Vagina (tissue), 2 donors: ENCODE measurements around the gene CRYGC. TPM values are rescaled to one million over a fixed set of nuclear protein-coding genes. Genes with fewer than 3 reads are reported as not detected.
A peak's percentile ranks its signal among the peaks of the same experiment; 100 is the strongest.

Source experiments
- DNase-seq, 2 donors: peaks; one replicate each; pipeline ENCODE4 v3.0.0-alpha.2; 2017; ENCODE audit errors: extremely low spot score in 2 of 2
- H3K27ac ChIP-seq: fragments of 200-600 bp; sonication (generic); one replicate; pipeline ENCODE4 v1.5.1; 2019
- H3K27me3 ChIP-seq: fragments of 200-600 bp; sonication (generic); one replicate; pipeline ENCODE4 v1.5.1; 2019
- H3K36me3 ChIP-seq, 2 donors: fragments of 200-600 bp; sonication (generic); one replicate each; pipeline ENCODE4 v1.5.1; 2017 to 2019
- H3K4me1 ChIP-seq: fragments of 200-600 bp; sonication (generic); one replicate; pipeline ENCODE4 v1.5.1; 2019
- H3K4me3 ChIP-seq, 2 donors: fragments of 200-600 bp; sonication (generic); 1 replicate in 1 of 2; 2 replicates in 1 of 2; pipeline ENCODE4 v1.5.1; 2016 to 2019
- H3K9me3 ChIP-seq: fragments of 200-600 bp; sonication (generic); one replicate; pipeline ENCODE4 v1.5.1; 2019
- CTCF ChIP-seq, 3 experiments: fragments of 450-650 bp in 2 of 3; fragments of 200-600 bp in 1 of 3; sonication (generic) in 1 of 3; IDR thresholded peaks; one replicate each; pipeline ENCODE4 v1.5.1; 2017 to 2019; ENCODE audit warnings: antibody characterized with exemption in 3 of 3, mild to moderate bottlenecking in 2 of 3, moderate library complexity in 2 of 3
- POLR2A ChIP-seq, 2 donors: fragments of 450-650 bp; IDR thresholded peaks; one replicate each; pipeline ENCODE4 v1.6.1; 2017; ENCODE audit warnings: antibody characterized with exemption in 2 of 2, mild to moderate bottlenecking in 2 of 2, moderate library complexity in 2 of 2
- POLR2AphosphoS5 ChIP-seq, 2 donors: sonication (generic); formaldehyde crosslinking; IDR thresholded peaks; one replicate each; pipeline ENCODE4 v1.9.0; 2017; ENCODE audit warnings: antibody characterized with exemption in 2 of 2, mild to moderate bottlenecking in 2 of 2, low read depth in 1 of 2; ENCODE audit not compliant: insufficient read depth in 1 of 2
- intact Hi-C: fragments of 100-400 bp; cut with DNase I; formaldehyde crosslinking; loops from one replicate; pipeline ENCODE4 v1.15.1; 2023
- total RNA-seq: library from RNA; depleted of rRNA; stranded (reverse); fragments of >200 nt; gene quantifications from one replicate; pipeline ENCODE4 v1.2.3, GENCODE V29; 2016

CRYGC gene
- not detected for total RNA-seq

GRCh38 chr2:208129744-208130711, at the start of gene CRYGC:
TSS of gene CRYGC (minus strand) at chr2:208129828. CDS start at chr2:208129792, 36 bp downstream.
- TF ChIP-seq POLR2A (IDR thresholded peaks at IDR 0.05) (no peak), CTCF (IDR thresholded peaks at IDR 0.05) (no peak), POLR2AphosphoS5 (IDR thresholded peaks at IDR 0.05; ENCODE audit: insufficient read depth in 1 of 2, low read depth in 1 of 2) (no peak)
- no peaks in the 10 kb centered on the region for H3K36me3 ChIP-seq
- intact Hi-C loops, result no loop called here
- H3K27ac ChIP-seq, result no peak within 1 kb of the TSS
- H3K4me3 ChIP-seq, result no peak within 1 kb of the TSS
- DNase-seq, result peak in 1 of 2 donors; percentile 16
- no peaks in the 10 kb centered on the region for H3K27me3 ChIP-seq
- H3K4me1 ChIP-seq, result no peaks in the 10 kb centered on the region
- no peaks in the 10 kb centered on the region for H3K9me3 ChIP-seq

- Histone ChIP-seq H3K27ac (no peak overlapping the region), H3K4me3 (no peak overlapping the region), H3K36me3 (no peaks in the 10 kb centered on the region), H3K9me3 (no peaks in the 10 kb centered on the region), H3K4me1 (no peaks in the 10 kb centered on the region), H3K27me3 (no peaks in the 10 kb centered on the region)
- TF ChIP-seq POLR2A (IDR thresholded peaks at IDR 0.05) (no peak), POLR2AphosphoS5 (IDR thresholded peaks at IDR 0.05; ENCODE audit: insufficient read depth in 1 of 2, low read depth in 1 of 2) (no peak), CTCF (IDR thresholded peaks at IDR 0.05) (no peak)
- DNase-seq, result no peak
- intact Hi-C loops, result loop anchor here (10.0 kb wide), 1 partner anchor 76 kb away; the partner anchor contains the start of gene IDH1
These were observed 49.5 kb upstream of the CRYGC start for GRCh38 chr2:208179028-208179609.

GRCh38 chr2:208175840-208176153, 46.2 kb upstream of the CRYGC start:
- Histone ChIP-seq H3K27ac (no peak overlapping the region), H3K4me3 (no peak overlapping the region), H3K9me3 (no peaks in the 10 kb centered on the region), H3K36me3 (no peaks in the 10 kb centered on the region), H3K4me1 (no peaks in the 10 kb centered on the region), H3K27me3 (no peaks in the 10 kb centered on the region)
- intact Hi-C loops, result loop anchor here (10.0 kb wide), 1 partner anchor 79 kb away; the partner anchor contains the start of gene IDH1
- no peak for TF ChIP-seq CTCF (IDR thresholded peaks at IDR 0.05)
- TF ChIP-seq POLR2A (IDR thresholded peaks at IDR 0.05), result no peak
- TF ChIP-seq POLR2AphosphoS5 (IDR thresholded peaks at IDR 0.05; ENCODE audit: insufficient read depth in 1 of 2, low read depth in 1 of 2), result no peak
- no peak for DNase-seq

GRCh38 chr2:208175069-208175839, 45.6 kb upstream of the CRYGC start:
- intact Hi-C loops, result loop anchor here (10.0 kb wide), 1 partner anchor 80 kb away; the partner anchor contains the start of gene IDH1
- no peak for TF ChIP-seq POLR2A (IDR thresholded peaks at IDR 0.05)
- peak; percentile 48 to 68 (median 57) for TF ChIP-seq CTCF (IDR thresholded peaks at IDR 0.05)
- DNase-seq, result no peak
- H3K36me3 ChIP-seq, result no peaks in the 10 kb centered on the region
- H3K27ac ChIP-seq, result no peak overlapping the region
- H3K4me1 ChIP-seq, result no peaks in the 10 kb centered on the region
- no peaks in the 10 kb centered on the region for H3K27me3 ChIP-seq
- no peaks in the 10 kb centered on the region for H3K9me3 ChIP-seq
- no peak overlapping the region for H3K4me3 ChIP-seq
